Neural progenitor cell (in vitro differentiated cells): Measurements from ENCODE around the gene CNOT4.

Source experiments
- CTCF ChIP-seq: fragments of 200-600 bp; sonication (generic); IDR thresholded peaks from 2 replicates; pipeline ENCODE4 v1.5.1; 2017; ENCODE audit warnings: antibody characterized with exemption, mild to moderate bottlenecking
- EZH2 ChIP-seq: fragments of 200-600 bp; sonication (generic); IDR thresholded peaks from 2 replicates; pipeline ENCODE4 v1.6.1; 2017; ENCODE audit warnings: antibody characterized with exemption, mild to moderate bottlenecking, moderate library complexity
- EZH2phosphoT487 ChIP-seq: fragments of 200-600 bp; sonication (generic); IDR thresholded peaks from 2 replicates; pipeline ENCODE4 v1.6.1; 2017; ENCODE audit warnings: antibody characterized with exemption

- no peak for TF ChIP-seq CTCF
- no peak for TF ChIP-seq EZH2phosphoT487
- no peak for TF ChIP-seq EZH2
Observed at GRCh38 chr7:135352285-135352684, 157.6 kb downstream of the CNOT4 start.
